GM12878 (cell line): Measurements from ENCODE around the gene MMGT1. TPM values are rescaled to one million over a fixed set of nuclear protein-coding genes. Genes with fewer than 3 reads are reported as not detected.

Experiments used
- ATF7 ChIP-seq: fragments of 450-650 bp; IDR thresholded peaks from 2 replicates; pipeline ENCODE4 v1.6.1; 2016; ENCODE audit warnings: low read depth, mild to moderate bottlenecking
- CHD1 ChIP-seq: IDR thresholded peaks from 2 replicates; pipeline ENCODE4 v1.6.1; 2012; ENCODE audit warnings: low read depth, low read length, improper control_type of control experiment
- ETV6 ChIP-seq, 2 experiments: fragments of 450-650 bp in 1 of 2; IDR thresholded peaks in 1 of 2; conservative IDR thresholded peaks in 1 of 2; 2 replicates each; pipeline ENCODE4 v1.6.1; 2014; ENCODE audit warnings: antibody characterized with exemption in 1 of 2, borderline replicate concordance in 1 of 2, low read depth in 1 of 2, mild to moderate bottlenecking in 1 of 2, moderate library complexity in 1 of 2
- FOS ChIP-seq: IDR thresholded peaks from 3 replicates; pipeline ENCODE4 v1.6.1; 2011; ENCODE audit warnings: borderline replicate concordance; ENCODE audit not compliant: insufficient read length; ENCODE audit errors: extremely low read depth
- HCFC1 ChIP-seq: fragments of 150-350 bp; IDR thresholded peaks from 2 replicates; pipeline ENCODE4 v1.6.1; 2014; ENCODE audit warnings: low read length
- IKZF1 ChIP-seq: fragments of 450-650 bp; conservative IDR thresholded peaks from 2 replicates; pipeline ENCODE4 v1.6.1; 2017; ENCODE audit warnings: antibody characterized with exemption, mild to moderate bottlenecking
- IKZF2 ChIP-seq, 2 experiments: fragments of 450-650 bp; IDR thresholded peaks; 2 replicates each; pipeline ENCODE4 v1.6.1; 2017; ENCODE audit warnings: mild to moderate bottlenecking in 2 of 2, moderate library complexity in 2 of 2
- KDM1A ChIP-seq: fragments of 200-600 bp; sonication (generic); IDR thresholded peaks from 2 replicates; pipeline ENCODE4 v1.6.1; 2016; ENCODE audit warnings: borderline replicate concordance
- KLF5 ChIP-seq: fragments of 450-650 bp; IDR thresholded peaks from 2 replicates; pipeline ENCODE4 v1.6.1; 2014; ENCODE audit warnings: mild to moderate bottlenecking; ENCODE audit not compliant: partially characterized antibody
- MTA3 ChIP-seq: IDR thresholded peaks from 2 replicates; pipeline ENCODE4 v1.6.1; 2012; ENCODE audit warnings: low read length, inconsistent platforms, borderline replicate concordance
- MYB ChIP-seq: fragments of 150-350 bp; IDR thresholded peaks from 2 replicates; pipeline ENCODE4 v1.6.1; 2014; ENCODE audit warnings: mild to moderate bottlenecking, low read depth, low read length, borderline replicate concordance
- MYC ChIP-seq: IDR thresholded peaks from 2 replicates; pipeline ENCODE4 v1.6.1; 2011; ENCODE audit warnings: mild to moderate bottlenecking, low read length, moderate library complexity, inconsistent platforms; ENCODE audit not compliant: insufficient read depth, insufficient replicate concordance, insufficient read length, severe bottlenecking
- NFYB ChIP-seq: IDR thresholded peaks from 2 replicates; pipeline ENCODE4 v1.6.1; 2011; ENCODE audit warnings: low read depth, mild to moderate bottlenecking, low read length, improper control_type of control experiment, moderate library complexity; ENCODE audit not compliant: insufficient read depth
- NRF1 ChIP-seq: conservative IDR thresholded peaks from 2 replicates; pipeline ENCODE4 v1.6.1; 2011; ENCODE audit warnings: mild to moderate bottlenecking, low read depth, low read length, improper control_type of control experiment
- POU2F2 ChIP-seq: IDR thresholded peaks from 3 replicates; pipeline ENCODE4 v1.6.1; 2011; ENCODE audit warnings: low read depth, mild to moderate bottlenecking, low read length, borderline replicate concordance
- RB1 ChIP-seq: fragments of 450-650 bp; formaldehyde crosslinking; IDR thresholded peaks from 2 replicates; pipeline ENCODE4 v1.6.1; 2017; ENCODE audit warnings: mild to moderate bottlenecking, borderline replicate concordance
- RUNX3 ChIP-seq: IDR thresholded peaks from 2 replicates; pipeline ENCODE4 v1.6.1; 2012; ENCODE audit warnings: low read length, inconsistent platforms
- SIN3A ChIP-seq: IDR thresholded peaks from 2 replicates; pipeline ENCODE4 v1.6.1; 2012; ENCODE audit warnings: low read depth, low read length, improper control_type of control experiment
- SRF ChIP-seq, 2 experiments: IDR thresholded peaks; 2 replicates each; pipeline ENCODE4 v1.6.1; 2011; ENCODE audit warnings: low read depth in 2 of 2, low read length in 2 of 2, mild to moderate bottlenecking in 1 of 2, moderate library complexity in 1 of 2
- STAT3 ChIP-seq: IDR thresholded peaks from 2 replicates; pipeline ENCODE4 v1.6.1; 2011; ENCODE audit warnings: low read depth, low read length, improper control_type of control experiment
- ZNF622 ChIP-seq: fragments of 450-650 bp; IDR thresholded peaks from 2 replicates; pipeline ENCODE4 v1.6.1; 2017; ENCODE audit warnings: mild to moderate bottlenecking, inconsistent platforms
- polyA plus RNA-seq, 11 experiments: library from polyadenylated mRNA; depleted of rRNA in 4 of 11; unstranded in 6 of 11; stranded (reverse) in 5 of 11; fragments of >200 nt; fragmentation: Nextera tagmentation in 4 of 11; fragmentation: Illumina TruSeq in 1 of 11; extraction: Ambion mirVana in 4 of 11; extraction: Trizol in 1 of 11; gene quantifications; 1 replicate in 1 of 11; 2 replicates in 10 of 11; pipeline versions ENCODE4 v1.2.1 to v1.2.3, GENCODE V29; 2011 to 2016; ENCODE audit warnings: inconsistent platforms in 2 of 11, missing spikeins in 2 of 11, low read depth in 1 of 11
- total RNA-seq, 4 experiments: library from RNA; depleted of rRNA in 3 of 4; stranded (reverse); fragments of >200 nt in 3 of 4; fragmentation: Illumina TruSeq in 1 of 4; extraction: Trizol in 1 of 4; gene quantifications; 2 replicates each; pipeline versions ENCODE4 v1.2.1 to v1.2.3, GENCODE V29; 2013 to 2021
- TF ChIP-seq, protein P1 (sequence below): fragments of 450-650 bp; IDR thresholded peaks from 2 replicates; pipeline ENCODE4 v1.6.1; 2017; ENCODE audit warnings: mild to moderate bottlenecking
- TF ChIP-seq, protein P2 (sequence below): IDR thresholded peaks from 2 replicates; pipeline ENCODE4 v1.6.1; 2012; ENCODE audit warnings: low read length, inconsistent platforms
- TF ChIP-seq, protein P3 (sequence below): IDR thresholded peaks from 2 replicates; pipeline ENCODE4 v1.6.1; 2011; ENCODE audit warnings: low read depth, low read length, improper control_type of control experiment, borderline replicate concordance

The MMGT1 gene
- total and polyA plus RNA-seq, 10 of the 15 experiments (the other 5 are each of a cell fraction or from before 2014, with no cell fraction given) = 8.8 to 19.2 (median 13.7) TPM

DNA sequence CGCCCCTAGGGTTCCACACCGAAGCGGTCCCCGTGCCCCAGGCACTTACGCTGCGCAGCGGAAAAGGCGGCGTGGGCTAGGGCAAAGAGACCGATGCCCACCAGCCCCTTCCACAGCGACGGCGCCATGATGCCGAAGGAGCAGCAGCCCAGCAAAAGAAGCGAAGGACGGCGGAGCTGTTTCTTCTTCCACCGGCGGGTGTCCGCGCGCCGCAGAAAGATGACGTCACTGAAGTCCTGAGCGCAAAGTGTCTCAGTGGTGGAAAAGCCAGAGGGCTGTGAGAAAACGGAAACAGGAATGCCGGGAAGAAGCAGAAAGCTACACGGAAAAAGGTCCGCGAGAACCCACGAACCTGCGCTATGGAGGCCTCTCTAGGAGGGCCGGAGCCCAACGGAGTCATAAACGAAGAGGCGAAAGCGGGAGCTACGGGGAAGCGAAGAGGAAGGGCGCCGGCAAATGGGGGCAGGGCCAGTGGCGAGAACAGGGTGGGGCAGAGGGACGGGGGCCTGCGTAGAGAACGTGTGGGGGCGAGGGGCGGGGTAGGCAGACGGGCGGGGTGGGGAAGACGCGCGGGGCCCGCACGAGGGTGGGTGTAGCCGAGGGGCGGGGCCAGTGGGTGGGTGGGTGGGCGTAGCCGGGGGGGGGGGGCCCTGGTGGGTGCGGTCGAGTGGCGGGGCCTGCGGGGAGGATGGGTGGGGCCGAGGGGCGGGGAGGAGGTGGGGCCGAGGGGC, at the start of gene MMGT1 (continued):
- TF ChIP-seq, protein P1, sequence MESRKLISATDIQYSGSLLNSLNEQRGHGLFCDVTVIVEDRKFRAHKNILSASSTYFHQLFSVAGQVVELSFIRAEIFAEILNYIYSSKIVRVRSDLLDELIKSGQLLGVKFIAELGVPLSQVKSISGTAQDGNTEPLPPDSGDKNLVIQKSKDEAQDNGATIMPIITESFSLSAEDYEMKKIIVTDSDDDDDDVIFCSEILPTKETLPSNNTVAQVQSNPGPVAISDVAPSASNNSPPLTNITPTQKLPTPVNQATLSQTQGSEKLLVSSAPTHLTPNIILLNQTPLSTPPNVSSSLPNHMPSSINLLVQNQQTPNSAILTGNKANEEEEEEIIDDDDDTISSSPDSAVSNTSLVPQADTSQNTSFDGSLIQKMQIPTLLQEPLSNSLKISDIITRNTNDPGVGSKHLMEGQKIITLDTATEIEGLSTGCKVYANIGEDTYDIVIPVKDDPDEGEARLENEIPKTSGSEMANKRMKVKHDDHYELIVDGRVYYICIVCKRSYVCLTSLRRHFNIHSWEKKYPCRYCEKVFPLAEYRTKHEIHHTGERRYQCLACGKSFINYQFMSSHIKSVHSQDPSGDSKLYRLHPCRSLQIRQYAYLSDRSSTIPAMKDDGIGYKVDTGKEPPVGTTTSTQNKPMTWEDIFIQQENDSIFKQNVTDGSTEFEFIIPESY = no peak
- no peak for TF ChIP-seq NRF1
- TF ChIP-seq STAT3 = no peak
- TF ChIP-seq POU2F2 = no peak
- peak; percentile 84 for TF ChIP-seq IKZF1
- TF ChIP-seq ATF7 = peak; percentile 99
- no peak for TF ChIP-seq HCFC1
- TF ChIP-seq MYB = no peak
- no peak for TF ChIP-seq KDM1A
- TF ChIP-seq FOS = no peak
- TF ChIP-seq, protein P2, sequence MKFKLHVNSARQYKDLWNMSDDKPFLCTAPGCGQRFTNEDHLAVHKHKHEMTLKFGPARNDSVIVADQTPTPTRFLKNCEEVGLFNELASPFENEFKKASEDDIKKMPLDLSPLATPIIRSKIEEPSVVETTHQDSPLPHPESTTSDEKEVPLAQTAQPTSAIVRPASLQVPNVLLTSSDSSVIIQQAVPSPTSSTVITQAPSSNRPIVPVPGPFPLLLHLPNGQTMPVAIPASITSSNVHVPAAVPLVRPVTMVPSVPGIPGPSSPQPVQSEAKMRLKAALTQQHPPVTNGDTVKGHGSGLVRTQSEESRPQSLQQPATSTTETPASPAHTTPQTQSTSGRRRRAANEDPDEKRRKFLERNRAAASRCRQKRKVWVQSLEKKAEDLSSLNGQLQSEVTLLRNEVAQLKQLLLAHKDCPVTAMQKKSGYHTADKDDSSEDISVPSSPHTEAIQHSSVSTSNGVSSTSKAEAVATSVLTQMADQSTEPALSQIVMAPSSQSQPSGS = no peak
- TF ChIP-seq MTA3 = no peak
- TF ChIP-seq NFYB = no peak
- TF ChIP-seq ETV6 (conservative IDR thresholded peaks at IDR 0.05 in 1 of 2, IDR thresholded peaks at IDR 0.05 in 1 of 2; ENCODE audit: borderline replicate concordance in 1 of 2, low read depth in 1 of 2) = no peak
- no peak; the same call in none of the 2 replicates for TF ChIP-seq SIN3A
- no peak for TF ChIP-seq RB1
- TF ChIP-seq, protein P3, sequence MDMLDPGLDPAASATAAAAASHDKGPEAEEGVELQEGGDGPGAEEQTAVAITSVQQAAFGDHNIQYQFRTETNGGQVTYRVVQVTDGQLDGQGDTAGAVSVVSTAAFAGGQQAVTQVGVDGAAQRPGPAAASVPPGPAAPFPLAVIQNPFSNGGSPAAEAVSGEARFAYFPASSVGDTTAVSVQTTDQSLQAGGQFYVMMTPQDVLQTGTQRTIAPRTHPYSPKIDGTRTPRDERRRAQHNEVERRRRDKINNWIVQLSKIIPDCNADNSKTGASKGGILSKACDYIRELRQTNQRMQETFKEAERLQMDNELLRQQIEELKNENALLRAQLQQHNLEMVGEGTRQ = no peak
- TF ChIP-seq SRF (IDR thresholded peaks at IDR 0.05; ENCODE audit: low read depth in 2 of 2, low read length in 2 of 2) = peak in 1 of 2 experiments; percentile 41; a peak in 1 of 4 replicates
- no peak for TF ChIP-seq ZNF622
- TF ChIP-seq MYC = no peak
- peak; percentile 83 to 85 for TF ChIP-seq IKZF2 (IDR thresholded peaks at IDR 0.05)
- no peak for TF ChIP-seq KLF5
- no peak for TF ChIP-seq CHD1
- peak; percentile 35; the same call in 1 of the 2 replicates for TF ChIP-seq RUNX3
